ENCODE data around the gene SYNE2. TPM values are rescaled to one million over a fixed set of nuclear protein-coding genes. Genes with fewer than 3 reads are reported as not detected.
"Not testable (repeated sequence)": the region's sequence is repeated elsewhere in the genome, so short reads cannot be mapped to it uniquely, and the experiment has no call there.

Gene SYNE2
- total RNA-seq, 1 donor from 2014 or later: 36.6 TPM

DNA sequence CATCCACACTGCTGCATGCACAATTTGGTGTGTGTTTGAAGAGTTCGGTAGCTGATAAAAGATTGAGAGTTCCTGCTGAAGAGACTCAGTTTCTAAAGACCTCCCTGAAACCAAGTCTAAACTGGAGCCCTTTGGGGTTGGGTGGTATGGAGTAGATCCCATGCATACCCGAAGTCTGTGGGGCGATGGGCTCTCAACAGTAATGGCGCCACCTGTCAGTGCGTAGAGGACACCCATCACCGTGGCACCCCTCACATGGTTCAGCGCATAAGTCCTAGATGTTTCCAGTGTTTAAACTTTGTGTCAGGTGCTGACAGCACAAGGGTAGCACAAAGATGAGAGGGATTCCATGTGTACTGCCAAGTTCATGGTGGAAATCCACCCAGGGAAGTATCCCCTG, 355.5 kb downstream of the SYNE2 start:
- TF ChIP-seq, protein P1, sequence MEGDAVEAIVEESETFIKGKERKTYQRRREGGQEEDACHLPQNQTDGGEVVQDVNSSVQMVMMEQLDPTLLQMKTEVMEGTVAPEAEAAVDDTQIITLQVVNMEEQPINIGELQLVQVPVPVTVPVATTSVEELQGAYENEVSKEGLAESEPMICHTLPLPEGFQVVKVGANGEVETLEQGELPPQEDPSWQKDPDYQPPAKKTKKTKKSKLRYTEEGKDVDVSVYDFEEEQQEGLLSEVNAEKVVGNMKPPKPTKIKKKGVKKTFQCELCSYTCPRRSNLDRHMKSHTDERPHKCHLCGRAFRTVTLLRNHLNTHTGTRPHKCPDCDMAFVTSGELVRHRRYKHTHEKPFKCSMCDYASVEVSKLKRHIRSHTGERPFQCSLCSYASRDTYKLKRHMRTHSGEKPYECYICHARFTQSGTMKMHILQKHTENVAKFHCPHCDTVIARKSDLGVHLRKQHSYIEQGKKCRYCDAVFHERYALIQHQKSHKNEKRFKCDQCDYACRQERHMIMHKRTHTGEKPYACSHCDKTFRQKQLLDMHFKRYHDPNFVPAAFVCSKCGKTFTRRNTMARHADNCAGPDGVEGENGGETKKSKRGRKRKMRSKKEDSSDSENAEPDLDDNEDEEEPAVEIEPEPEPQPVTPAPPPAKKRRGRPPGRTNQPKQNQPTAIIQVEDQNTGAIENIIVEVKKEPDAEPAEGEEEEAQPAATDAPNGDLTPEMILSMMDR (IDR thresholded peaks at IDR 0.05; ENCODE audit: insufficient read depth, low read length, severe bottlenecking): no peak
- no peak for FAIRE-seq
- no peaks in the 10 kb centered on the region for H3K27me3 ChIP-seq (ENCODE audit: control insufficient read depth, insufficient read depth, low read length)
- peaks cover 18% of the 10 kb centered on the region for H3K36me3 ChIP-seq (ENCODE audit: control insufficient read depth, insufficient read depth, low read length)
- no peak for DNase-seq (ENCODE audit: low read depth)
- no peak overlapping the region for H3K4me3 ChIP-seq (ENCODE audit: low read depth, low read length)

DNA sequence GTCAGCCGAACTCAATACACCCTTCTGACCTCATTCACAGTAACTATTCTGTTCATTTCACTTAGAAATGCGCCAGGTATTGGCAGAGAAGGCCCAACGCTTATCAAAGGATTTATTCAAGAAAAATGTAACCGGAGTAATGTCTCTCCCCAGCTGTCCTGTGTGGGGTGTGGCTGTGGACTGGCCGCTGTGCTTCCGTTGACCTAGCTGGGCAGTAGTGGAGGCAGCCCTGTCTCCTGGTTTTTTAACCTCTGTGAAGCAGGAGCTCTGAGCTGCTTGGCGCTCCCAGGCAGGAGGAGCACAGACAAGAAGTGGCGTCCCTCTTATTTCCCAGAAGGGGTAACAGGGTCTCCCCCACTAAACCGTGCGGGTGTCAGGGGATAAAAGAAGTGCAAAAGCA, 356.2 kb downstream of the SYNE2 start:
- no peaks in the 10 kb centered on the region for H3K27me3 ChIP-seq (ENCODE audit: control insufficient read depth, insufficient read depth, low read length)
- no peak overlapping the region for H3K4me3 ChIP-seq (ENCODE audit: low read depth, low read length)
- FAIRE-seq (no peak), DNase-seq (ENCODE audit: low read depth) (no peak)
- H3K36me3 ChIP-seq (ENCODE audit: control insufficient read depth, insufficient read depth, low read length): peaks cover 19% of the 10 kb centered on the region
- TF ChIP-seq, protein P1 (IDR thresholded peaks at IDR 0.05; ENCODE audit: insufficient read depth, low read length, severe bottlenecking): no peak

DNA sequence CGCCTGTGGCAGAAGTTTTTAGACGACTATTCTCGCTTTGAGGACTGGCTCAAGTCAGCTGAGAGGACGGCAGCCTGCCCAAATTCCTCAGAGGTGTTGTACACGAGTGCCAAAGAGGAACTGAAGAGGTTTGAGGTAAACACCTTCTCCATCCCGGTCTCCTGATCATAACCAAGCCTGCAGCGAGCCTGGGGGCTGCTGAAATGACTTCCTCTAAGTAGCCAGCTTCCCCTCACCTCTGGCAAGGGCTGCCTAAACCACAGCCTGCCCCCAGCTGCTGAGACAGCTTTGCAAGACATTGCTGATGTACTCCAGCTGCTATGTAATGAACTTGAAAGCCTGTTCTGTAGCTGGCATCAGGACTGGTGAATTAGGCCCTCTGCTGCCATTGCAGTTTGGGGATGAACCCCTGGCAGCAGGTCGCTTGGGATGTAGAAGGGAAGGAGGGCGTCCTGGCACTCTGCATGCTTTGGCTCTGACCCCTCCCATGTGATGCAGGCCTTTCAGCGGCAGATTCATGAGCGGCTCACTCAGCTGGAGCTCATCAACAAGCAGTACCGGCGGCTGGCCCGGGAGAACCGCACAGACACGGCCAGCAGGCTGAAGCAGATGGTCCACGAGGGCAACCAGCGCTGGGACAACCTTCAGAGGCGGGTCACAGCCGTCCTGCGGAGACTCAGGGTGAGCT, 356.8 kb downstream of the SYNE2 start:
- Histone ChIP-seq H3K36me3 (ENCODE audit: control insufficient read depth, insufficient read depth, low read length) (peaks cover 24% of the 10 kb centered on the region), H3K4me3 (ENCODE audit: low read depth, low read length) (no peak overlapping the region), H3K27me3 (ENCODE audit: control insufficient read depth, insufficient read depth, low read length) (no peaks in the 10 kb centered on the region)
- no peak for DNase-seq (ENCODE audit: low read depth)
- TF ChIP-seq, protein P1 (IDR thresholded peaks at IDR 0.05; ENCODE audit: insufficient read depth, low read length, severe bottlenecking): no peak
- no peak for FAIRE-seq

DNA sequence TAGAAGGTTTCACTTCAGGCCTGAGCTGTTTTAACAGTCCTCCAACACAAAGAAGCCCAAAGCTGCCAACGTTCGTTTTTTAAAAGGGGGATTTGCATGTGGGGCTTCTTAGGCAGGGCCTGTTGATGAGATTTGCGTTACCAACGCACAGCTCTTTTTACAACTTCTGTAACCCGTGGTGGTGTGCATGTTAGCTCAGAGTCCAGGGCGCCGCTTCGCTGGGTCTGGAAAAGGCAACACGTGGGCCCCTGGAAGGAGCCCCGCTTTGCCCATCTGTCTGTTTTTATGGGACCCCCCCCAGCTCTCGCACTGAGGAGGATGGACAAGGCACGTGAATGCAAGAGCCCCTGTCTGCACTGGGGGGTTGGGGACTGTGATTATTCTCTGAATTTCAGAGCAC, 357.4 kb downstream of the SYNE2 start:
- Histone ChIP-seq H3K36me3 (ENCODE audit: control insufficient read depth, insufficient read depth, low read length) (peaks cover 28% of the 10 kb centered on the region), H3K27me3 (ENCODE audit: control insufficient read depth, insufficient read depth, low read length) (no peaks in the 10 kb centered on the region), H3K4me3 (ENCODE audit: low read depth, low read length) (no peak overlapping the region)
- TF ChIP-seq, protein P1 (IDR thresholded peaks at IDR 0.05; ENCODE audit: insufficient read depth, low read length, severe bottlenecking): no peak
- FAIRE-seq: no peak
- no peak for DNase-seq (ENCODE audit: low read depth)

DNA sequence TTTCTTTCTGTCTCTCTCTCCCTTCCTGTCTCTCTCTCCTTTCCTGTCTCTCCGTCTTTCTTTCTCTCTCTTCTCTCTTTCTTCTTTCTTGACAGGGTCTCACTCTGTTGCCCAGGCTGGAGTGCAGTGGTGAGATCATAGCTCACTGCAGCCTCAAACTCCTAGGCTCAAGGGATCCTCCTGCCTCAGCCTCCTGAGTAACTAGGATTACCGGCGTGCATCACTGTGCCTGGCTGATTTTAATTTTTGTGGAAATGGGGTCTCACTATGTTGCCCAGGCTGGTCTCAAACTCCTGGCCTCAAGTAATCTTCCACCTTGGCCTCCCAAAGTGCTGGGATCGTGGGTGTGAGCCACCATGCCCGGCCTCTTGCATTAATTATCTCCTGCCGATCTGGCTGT, 358.1 kb downstream of the SYNE2 start:
- H3K36me3 ChIP-seq (ENCODE audit: control insufficient read depth, insufficient read depth, low read length): peaks cover 34% of the 10 kb centered on the region
- not testable (repeated sequence) for DNase-seq (ENCODE audit: low read depth); H3K27me3 ChIP-seq (ENCODE audit: control insufficient read depth, insufficient read depth, low read length); H3K4me3 ChIP-seq (ENCODE audit: low read depth, low read length); FAIRE-seq

DNA sequence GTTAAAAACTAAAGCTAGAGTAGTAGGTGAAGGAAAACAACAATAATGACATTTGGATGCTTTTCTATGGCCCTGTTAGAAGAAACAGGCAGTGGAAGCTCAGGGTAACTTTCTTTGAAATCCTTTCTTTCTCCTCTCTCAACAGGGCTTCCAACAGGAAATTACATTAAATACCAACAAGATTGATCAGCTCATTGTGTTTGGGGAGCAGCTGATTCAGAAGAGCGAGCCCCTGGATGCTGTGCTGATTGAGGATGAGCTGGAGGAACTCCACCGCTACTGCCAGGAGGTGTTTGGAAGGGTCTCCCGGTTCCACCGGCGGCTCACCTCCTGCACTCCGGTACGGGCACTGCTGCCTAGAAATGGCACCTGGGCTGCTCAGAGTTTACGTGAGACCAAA, 359.9 kb downstream of the SYNE2 start:
- DNase-seq (ENCODE audit: low read depth): peak; percentile 46

More for the DNA sequence above, 359.9 kb downstream of the SYNE2 start:
- H3K27me3 ChIP-seq (ENCODE audit: control insufficient read depth, insufficient read depth, low read length): no peaks in the 10 kb centered on the region
- H3K4me3 ChIP-seq (ENCODE audit: low read depth, low read length): no peak overlapping the region
- peaks cover 39% of the 10 kb centered on the region for H3K36me3 ChIP-seq (ENCODE audit: control insufficient read depth, insufficient read depth, low read length)
- TF ChIP-seq, protein P1 (IDR thresholded peaks at IDR 0.05; ENCODE audit: insufficient read depth, low read length, severe bottlenecking): no peak
- no peak for FAIRE-seq

Measured in bronchial epithelial cell (primary cell).